ENCODE data around the gene PPME1.

- TF ChIP-seq EZH2 (IDR thresholded peaks at IDR 0.05; ENCODE audit: insufficient read depth, poor library complexity, severe bottlenecking) (no peak), EZH2phosphoT487 (IDR thresholded peaks at IDR 0.05; ENCODE audit: insufficient read depth, low read depth) (no peak)
These were observed 94.2 kb downstream of the PPME1 start for GRCh38 chr11:74265256-74265655.
